H9 (cell line): ENCODE results near the gene ITGB6. TPM values are rescaled to one million over a fixed set of nuclear protein-coding genes. Genes with fewer than 3 reads are reported as not detected.

Source experiments
- DNase-seq: peaks from one replicate; pipeline ENCODE4 v3.0.0-alpha.2; 2017
- H2AFZ ChIP-seq: one replicate; pipeline ENCODE4 v1.6.1; 2013; ENCODE audit warnings: mild to moderate bottlenecking, low read length, control low read depth, moderate library complexity
- H2AK5ac ChIP-seq: 2 replicates; pipeline ENCODE4 v1.6.1; 2013; ENCODE audit warnings: low read length, control low read depth, mixed read lengths; ENCODE audit not compliant: insufficient read length
- H2BK120ac ChIP-seq: one replicate; pipeline ENCODE4 v1.6.1; 2013; ENCODE audit warnings: low read depth, mild to moderate bottlenecking, low read length, control low read depth, inconsistent platforms; ENCODE audit not compliant: poor library complexity, severe bottlenecking
- H2BK12ac ChIP-seq: 2 replicates; pipeline ENCODE4 v1.6.1; 2013; ENCODE audit warnings: low read length, control low read depth, mixed read lengths, low read depth; ENCODE audit not compliant: insufficient read length
- H2BK15ac ChIP-seq: 2 replicates; pipeline ENCODE4 v1.6.1; 2013; ENCODE audit warnings: low read depth, low read length, control low read depth
- H2BK20ac ChIP-seq: one replicate; pipeline ENCODE4 v1.6.1; 2013; ENCODE audit warnings: low read depth, mild to moderate bottlenecking, low read length, control low read depth, inconsistent platforms; ENCODE audit not compliant: poor library complexity, severe bottlenecking
- H2BK5ac ChIP-seq: 2 replicates; pipeline ENCODE4 v1.6.1; 2013; ENCODE audit warnings: low read length, control low read depth, mixed read lengths; ENCODE audit not compliant: insufficient read length
- H3K14ac ChIP-seq: 2 replicates; pipeline ENCODE4 v1.6.1; 2013; ENCODE audit warnings: low read length, control low read depth; ENCODE audit not compliant: insufficient read depth
- H3K18ac ChIP-seq: 2 replicates; pipeline ENCODE4 v1.6.1; 2013; ENCODE audit warnings: low read depth, mild to moderate bottlenecking, mixed read lengths, low read length, control low read depth; ENCODE audit not compliant: insufficient read length
- H3K23ac ChIP-seq: 2 replicates; pipeline ENCODE4 v1.6.1; 2013; ENCODE audit warnings: low read length, control low read depth, mixed read lengths, low read depth; ENCODE audit not compliant: insufficient read length
- H3K23me2 ChIP-seq: 2 replicates; pipeline ENCODE4 v1.6.1; 2013; ENCODE audit warnings: low read depth, mild to moderate bottlenecking, mixed read lengths, low read length, control low read depth; ENCODE audit not compliant: insufficient read length, poor library complexity, severe bottlenecking
- H3K27ac ChIP-seq: 2 replicates; pipeline ENCODE4 v1.5.1; 2013; ENCODE audit warnings: low read length, control low read depth, mixed read lengths, low read depth; ENCODE audit not compliant: insufficient read length
- H3K27me3 ChIP-seq: 2 replicates; pipeline ENCODE4 v1.6.1; 2013; ENCODE audit warnings: low read length, control low read depth, inconsistent platforms; ENCODE audit not compliant: insufficient read depth
- H3K4ac ChIP-seq: 2 replicates; pipeline ENCODE4 v1.6.1; 2013; ENCODE audit warnings: low read depth, mild to moderate bottlenecking, control low read depth, inconsistent platforms, low read length, moderate library complexity
- H3K4me1 ChIP-seq: 2 replicates; pipeline ENCODE4 v1.6.1; 2013; ENCODE audit warnings: low read length, control low read depth, inconsistent platforms; ENCODE audit not compliant: insufficient read depth
- H3K4me2 ChIP-seq: 2 replicates; pipeline ENCODE4 v1.6.1; 2013; ENCODE audit warnings: low read length, control low read depth, mixed read lengths; ENCODE audit not compliant: insufficient read length, insufficient read depth
- H3K56ac ChIP-seq: 2 replicates; pipeline ENCODE4 v1.6.1; 2013; ENCODE audit warnings: low read depth, mild to moderate bottlenecking, mixed read lengths, low read length, control low read depth; ENCODE audit not compliant: insufficient read length
- H3K79me1 ChIP-seq: 2 replicates; pipeline ENCODE4 v1.6.1; 2013; ENCODE audit warnings: low read depth, mild to moderate bottlenecking, moderate library complexity, low read length, control low read depth, inconsistent platforms; ENCODE audit not compliant: insufficient read depth, poor library complexity, severe bottlenecking
- H3K79me2 ChIP-seq: 2 replicates; pipeline ENCODE4 v1.6.1; 2013; ENCODE audit warnings: low read length, control low read depth, inconsistent platforms; ENCODE audit not compliant: insufficient read depth
- H3K9ac ChIP-seq: 2 replicates; pipeline ENCODE4 v1.6.1; 2013; ENCODE audit warnings: low read length, control low read depth, mixed read lengths; ENCODE audit not compliant: insufficient read length; ENCODE audit errors: extremely low read depth
- H3K9me3 ChIP-seq: one replicate; pipeline ENCODE4 v1.6.1; 2013; ENCODE audit warnings: low read depth, low read length, inconsistent platforms; ENCODE audit not compliant: control insufficient read depth
- H3T11ph ChIP-seq: one replicate; pipeline ENCODE4 v1.6.1; 2013; ENCODE audit warnings: mild to moderate bottlenecking, low read length, control low read depth, inconsistent platforms
- H4K20me1 ChIP-seq: one replicate; pipeline ENCODE4 v1.6.1; 2013; ENCODE audit not compliant: control insufficient read depth, insufficient read length, insufficient read depth
- H4K5ac ChIP-seq: 2 replicates; pipeline ENCODE4 v1.6.1; 2013; ENCODE audit warnings: low read depth, mild to moderate bottlenecking, mixed read lengths, low read length, control low read depth; ENCODE audit not compliant: insufficient read length
- H4K8ac ChIP-seq: replicated peaks from 2 replicates; pipeline ENCODE4 v1.6.1; 2013; ENCODE audit warnings: low read length, control low read depth, mixed read lengths, low read depth; ENCODE audit not compliant: insufficient read length
- H4K91ac ChIP-seq: 2 replicates; pipeline ENCODE4 v1.6.1; 2013; ENCODE audit warnings: low read depth, mild to moderate bottlenecking, moderate library complexity, mixed read lengths, low read length, control low read depth; ENCODE audit not compliant: insufficient read length
- H3K27ac Mint-ChIP-seq, 3 experiments: 2 replicates in 2 of 3; 3 replicates in 1 of 3; pipeline ENCODE4 v1.8.0; 2020 to 2021; ENCODE audit warnings: mixed read lengths in 3 of 3, mild to moderate bottlenecking in 1 of 3, moderate library complexity in 1 of 3
- H3K27me3 Mint-ChIP-seq: 2 replicates; pipeline ENCODE4 v1.8.0; 2021; ENCODE audit warnings: low read depth, mild to moderate bottlenecking, moderate library complexity, mixed read lengths
- H3K36me3 Mint-ChIP-seq, 3 experiments: 2 replicates in 2 of 3; 3 replicates in 1 of 3; pipeline ENCODE4 v1.8.0; 2020 to 2021; ENCODE audit warnings: low read depth in 3 of 3, mixed read lengths in 3 of 3; ENCODE audit not compliant: insufficient read depth in 1 of 3
- H3K4me1 Mint-ChIP-seq, 2 experiments: 2 replicates each; pipeline ENCODE4 v1.8.0; 2020; ENCODE audit warnings: mixed read lengths in 2 of 2
- H3K4me3 Mint-ChIP-seq, 2 experiments: 2 replicates in 1 of 2; 3 replicates in 1 of 2; pipeline ENCODE4 v1.8.0; 2020 to 2021; ENCODE audit warnings: mild to moderate bottlenecking in 2 of 2, mixed read lengths in 2 of 2, moderate library complexity in 1 of 2
- H3K9me3 Mint-ChIP-seq, 2 experiments: 2 replicates in 1 of 2; 3 replicates in 1 of 2; pipeline ENCODE4 v1.8.0; 2020; ENCODE audit warnings: mild to moderate bottlenecking in 2 of 2, mixed read lengths in 2 of 2, moderate library complexity in 1 of 2
- CTCF ChIP-seq: fragments of 200-600 bp; sonication (generic); conservative IDR thresholded peaks from 3 replicates; pipeline ENCODE4 v1.8.0; 2021; ENCODE audit warnings: antibody characterized with exemption, mild to moderate bottlenecking
- WGBS: extraction: QIAGEN DNeasy Blood & Tissue Kit; methylation state at CpG from one replicate; pipeline ENCODE4 v1.1.7; 2013; ENCODE audit warnings: missing lambda C conversion rate, low lambda C conversion rate, mixed read lengths; ENCODE audit not compliant: insufficient read length; ENCODE audit errors: extremely low coverage; 5-methylcytosine and 5-hydroxymethylcytosine counted together
- total RNA-seq: library from RNA; stranded (reverse); gene quantifications from 2 replicates; pipeline ENCODE4 v1.2.1, GENCODE V29; 2021

The ITGB6 gene
- total RNA-seq, 1 experiment from 2014 or later = not detected

- no peak overlapping the region for H3K18ac ChIP-seq
- H4K20me1 ChIP-seq = no peaks in the 10 kb centered on the region
- Mint-ChIP-seq H3K27me3 (no peaks in the 10 kb centered on the region), H3K4me1 (peaks cover 3% of the 10 kb centered on the region in 2 experiments), H3K36me3 (no peaks in the 10 kb centered on the region), H3K9me3 (no peaks in the 10 kb centered on the region), H3K27ac (peak overlapping the region in 1 of 3 experiments; percentile 5; a peak in 1 of 7 replicates), H3K4me3 (no peak overlapping the region)
- H3K9ac ChIP-seq = no peak overlapping the region
- H4K5ac ChIP-seq = no peak overlapping the region
- no peak overlapping the region for H2BK12ac ChIP-seq
- TF ChIP-seq CTCF = no peak
- H3K23me2 ChIP-seq = no peaks in the 10 kb centered on the region
- H3K9me3 ChIP-seq = no peaks in the 10 kb centered on the region
- no peak overlapping the region for H3K23ac ChIP-seq
- no peaks in the 10 kb centered on the region for H3K79me1 ChIP-seq
- H3K4ac ChIP-seq = no peak overlapping the region
- no peak for DNase-seq
- no CpG with 5 or more reads among the region's 5 CpGs for WGBS
- no peak overlapping the region for H3K56ac ChIP-seq
- no peak overlapping the region for H2AK5ac ChIP-seq
- H2BK5ac ChIP-seq = no peak overlapping the region
- no peak overlapping the region for H2AFZ ChIP-seq
- no peak overlapping the region for H4K91ac ChIP-seq
- no peak overlapping the region for H3K14ac ChIP-seq
- H3K79me2 ChIP-seq = no peaks in the 10 kb centered on the region; the same call in 1 of the 2 replicates
- no peak overlapping the region for H2BK15ac ChIP-seq
- H3K27ac ChIP-seq = no peak overlapping the region
- no peaks in the 10 kb centered on the region for H3K27me3 ChIP-seq
- no peak overlapping the region for H2BK20ac ChIP-seq
- no peak overlapping the region for H3T11ph ChIP-seq
- H3K4me1 ChIP-seq = no peaks in the 10 kb centered on the region
- H4K8ac ChIP-seq = no peak overlapping the region
- no peak overlapping the region for H2BK120ac ChIP-seq
- no peak overlapping the region for H3K4me2 ChIP-seq
These were observed 27.3 kb upstream of the ITGB6 start for GRCh38 chr2:160227293-160227915.
